ENCODE data around the gene ELMOD3. TPM values are rescaled to one million over a fixed set of nuclear protein-coding genes. Genes with fewer than 3 reads are reported as not detected.
A peak's percentile ranks its signal among the peaks of the same experiment; 100 is the strongest.

The ELMOD3 gene
- total and polyA plus RNA-seq, 2 experiments from 2014 or later = 15.3 to 23.8 TPM

- no peak overlapping the region for H3K4me2 ChIP-seq (ENCODE audit: unreplicated experiment)
- peak; percentile 15 for DNase-seq
- H3K79me2 ChIP-seq (ENCODE audit: insufficient read depth) = no peaks in the 10 kb centered on the region
- no peak overlapping the region for H3K9ac ChIP-seq
- H4K20me1 ChIP-seq (ENCODE audit: insufficient read depth) = no peaks in the 10 kb centered on the region
- no peaks in the 10 kb centered on the region for H3K27me3 ChIP-seq (replicated peaks; ENCODE audit: insufficient read depth)
- peaks cover 4% of the 10 kb centered on the region; the same call in 1 of the 2 replicates for H3K36me3 ChIP-seq (ENCODE audit: low read depth)
- WGBS, 2 experiments (ENCODE audit: low coverage in 1 of 2, low lambda C conversion rate in 2 of 2, missing lambda C conversion rate in 2 of 2) = 76 to 81% methylated on average over 14 of the region's 14 CpGs
- no peak overlapping the region for H2AFZ ChIP-seq
- H3K9me2 ChIP-seq (ENCODE audit: insufficient read depth) = no peaks in the 10 kb centered on the region
- TF ChIP-seq EZH2 (IDR thresholded peaks at IDR 0.05; ENCODE audit: insufficient read depth, poor library complexity, severe bottlenecking) = no peak
- H3F3A ChIP-seq (ENCODE audit: insufficient read depth) = peaks cover 9% of the 10 kb centered on the region; the same call in 1 of the 2 replicates
- in situ Hi-C loops (cut with MboI) = no loop called here
- no peaks in the 10 kb centered on the region for H3K9me3 ChIP-seq (ENCODE audit: low read depth)
- H3K27ac ChIP-seq = no peak overlapping the region
- H3K4me3 ChIP-seq = no peak overlapping the region
- 0 out of 2 replicates have a peak, but pooled peaks cover 5% of the 10 kb centered on the region for H3K4me1 ChIP-seq (ENCODE audit: insufficient read depth)
Observed at GRCh38 chr2:85344356-85344954, 10.1 kb upstream of the ELMOD3 start.

GRCh38 chr2:85347599-85347998 lies 7.0 kb upstream of the ELMOD3 start:
- WGBS, 2 experiments (ENCODE audit: low coverage in 1 of 2, low lambda C conversion rate in 2 of 2, missing lambda C conversion rate in 2 of 2) = 98 to 100% methylated on average over 3 of the region's 3 CpGs
- H3K36me3 ChIP-seq (ENCODE audit: low read depth) = peaks cover 4% of the 10 kb centered on the region; the same call in 1 of the 2 replicates
- H3K9ac ChIP-seq = no peak overlapping the region

GRCh38 chr2:85353876-85354285 lies 688 bp upstream of the ELMOD3 start:
- in situ Hi-C loops (cut with MboI) = no loop called here
- Histone ChIP-seq H3K9ac (peak overlapping the region; percentile 90), H3K4me3 (peak overlapping the region; percentile 96), H3K9me3 (ENCODE audit: low read depth) (no peaks in the 10 kb centered on the region), H3K9me2 (ENCODE audit: insufficient read depth) (no peaks in the 10 kb centered on the region), H3K36me3 (ENCODE audit: low read depth) (0 out of 2 replicates have a peak, but pooled peaks cover 5% of the 10 kb centered on the region), H3K79me2 (ENCODE audit: insufficient read depth) (peaks cover 60% of the 10 kb centered on the region), H3K27ac (peak overlapping the region; percentile 57), H3K27me3 (replicated peaks; ENCODE audit: insufficient read depth) (no peaks in the 10 kb centered on the region), H3K4me2 (ENCODE audit: unreplicated experiment) (peak overlapping the region; percentile 94), H2AFZ (peak overlapping the region; percentile 98), H3F3A (ENCODE audit: insufficient read depth) (no peaks in the 10 kb centered on the region), H3K4me1 (ENCODE audit: insufficient read depth) (peaks cover 24% of the 10 kb centered on the region; the same call in 1 of the 2 replicates), H4K20me1 (ENCODE audit: insufficient read depth) (no peaks in the 10 kb centered on the region)
- peak; percentile 75 for DNase-seq
- no peak for TF ChIP-seq EZH2 (IDR thresholded peaks at IDR 0.05; ENCODE audit: insufficient read depth, poor library complexity, severe bottlenecking)
- TF ChIP-seq EZH2phosphoT487 (IDR thresholded peaks at IDR 0.05; ENCODE audit: insufficient read depth, low read depth) = no peak
- WGBS, 2 experiments (ENCODE audit: low coverage in 1 of 2, low lambda C conversion rate in 2 of 2, missing lambda C conversion rate in 2 of 2) = 2 to 3% methylated on average over 15 to 16 of the region's 16 CpGs

More at GRCh38 chr2:85347599-85347998, 7.0 kb upstream of the ELMOD3 start:
- H3K27me3 ChIP-seq (replicated peaks; ENCODE audit: insufficient read depth) = no peaks in the 10 kb centered on the region
- H2AFZ ChIP-seq = no peak overlapping the region
- no peaks in the 10 kb centered on the region for H4K20me1 ChIP-seq (ENCODE audit: insufficient read depth)
- TF ChIP-seq EZH2 (IDR thresholded peaks at IDR 0.05; ENCODE audit: insufficient read depth, poor library complexity, severe bottlenecking) (no peak), EZH2phosphoT487 (IDR thresholded peaks at IDR 0.05; ENCODE audit: insufficient read depth, low read depth) (no peak)
- DNase-seq = no peak
- no peaks in the 10 kb centered on the region for H3K9me2 ChIP-seq (ENCODE audit: insufficient read depth)
- no peak overlapping the region for H3K27ac ChIP-seq
- in situ Hi-C loops (cut with MboI) = no loop called here
- H3K79me2 ChIP-seq (ENCODE audit: insufficient read depth) = peaks cover 7% of the 10 kb centered on the region
- no peak overlapping the region for H3K4me2 ChIP-seq (ENCODE audit: unreplicated experiment)
- no peak overlapping the region for H3K4me3 ChIP-seq
- H3F3A ChIP-seq (ENCODE audit: insufficient read depth) = no peaks in the 10 kb centered on the region
- no peaks in the 10 kb centered on the region for H3K9me3 ChIP-seq (ENCODE audit: low read depth)
- H3K4me1 ChIP-seq (ENCODE audit: insufficient read depth) = no peaks in the 10 kb centered on the region

GRCh38 chr2:85355073-85355410 lies 473 bp downstream of the ELMOD3 start:
- H3K4me2 ChIP-seq (ENCODE audit: unreplicated experiment) = peak overlapping the region; percentile 86
- peak overlapping the region; percentile 96 for H3K4me3 ChIP-seq
- no peaks in the 10 kb centered on the region for H3K27me3 ChIP-seq (replicated peaks; ENCODE audit: insufficient read depth)
- peak overlapping the region; percentile 43 for H3K27ac ChIP-seq
- TF ChIP-seq EZH2 (IDR thresholded peaks at IDR 0.05; ENCODE audit: insufficient read depth, poor library complexity, severe bottlenecking) (no peak), EZH2phosphoT487 (IDR thresholded peaks at IDR 0.05; ENCODE audit: insufficient read depth, low read depth) (no peak)
- peak overlapping the region; percentile 90 for H3K9ac ChIP-seq
- H3K36me3 ChIP-seq (ENCODE audit: low read depth) = 0 out of 2 replicates have a peak, but pooled peaks cover 5% of the 10 kb centered on the region
- peaks cover 24% of the 10 kb centered on the region; the same call in 1 of the 2 replicates for H3K4me1 ChIP-seq (ENCODE audit: insufficient read depth)
- in situ Hi-C loops (cut with MboI) = no loop called here
- no peaks in the 10 kb centered on the region for H3F3A ChIP-seq (ENCODE audit: insufficient read depth)
- no peaks in the 10 kb centered on the region for H3K9me3 ChIP-seq (ENCODE audit: low read depth)
- H2AFZ ChIP-seq = peak overlapping the region; percentile 98
- no peaks in the 10 kb centered on the region for H4K20me1 ChIP-seq (ENCODE audit: insufficient read depth)
- peaks cover 61% of the 10 kb centered on the region for H3K79me2 ChIP-seq (ENCODE audit: insufficient read depth)
- H3K9me2 ChIP-seq (ENCODE audit: insufficient read depth) = no peaks in the 10 kb centered on the region
- WGBS, 2 experiments (ENCODE audit: low coverage in 1 of 2, low lambda C conversion rate in 2 of 2, missing lambda C conversion rate in 2 of 2) = 1 to 2% methylated on average over 10 of the region's 10 CpGs
- peak; percentile 34 for DNase-seq

Measured in GM23248 (cell line).